ENCODE results near the gene CD52. TPM values are rescaled to one million over a fixed set of nuclear protein-coding genes. Genes with fewer than 3 reads are reported as not detected.
A peak's percentile ranks its signal among the peaks of the same experiment; 100 is the strongest.

CD52 gene
- total and polyA plus RNA-seq, 2 of the 13 experiments (the other 11 are each of a cell fraction or from before 2014, with no cell fraction given), result 0.32 TPM; not detected in 1

DNA sequence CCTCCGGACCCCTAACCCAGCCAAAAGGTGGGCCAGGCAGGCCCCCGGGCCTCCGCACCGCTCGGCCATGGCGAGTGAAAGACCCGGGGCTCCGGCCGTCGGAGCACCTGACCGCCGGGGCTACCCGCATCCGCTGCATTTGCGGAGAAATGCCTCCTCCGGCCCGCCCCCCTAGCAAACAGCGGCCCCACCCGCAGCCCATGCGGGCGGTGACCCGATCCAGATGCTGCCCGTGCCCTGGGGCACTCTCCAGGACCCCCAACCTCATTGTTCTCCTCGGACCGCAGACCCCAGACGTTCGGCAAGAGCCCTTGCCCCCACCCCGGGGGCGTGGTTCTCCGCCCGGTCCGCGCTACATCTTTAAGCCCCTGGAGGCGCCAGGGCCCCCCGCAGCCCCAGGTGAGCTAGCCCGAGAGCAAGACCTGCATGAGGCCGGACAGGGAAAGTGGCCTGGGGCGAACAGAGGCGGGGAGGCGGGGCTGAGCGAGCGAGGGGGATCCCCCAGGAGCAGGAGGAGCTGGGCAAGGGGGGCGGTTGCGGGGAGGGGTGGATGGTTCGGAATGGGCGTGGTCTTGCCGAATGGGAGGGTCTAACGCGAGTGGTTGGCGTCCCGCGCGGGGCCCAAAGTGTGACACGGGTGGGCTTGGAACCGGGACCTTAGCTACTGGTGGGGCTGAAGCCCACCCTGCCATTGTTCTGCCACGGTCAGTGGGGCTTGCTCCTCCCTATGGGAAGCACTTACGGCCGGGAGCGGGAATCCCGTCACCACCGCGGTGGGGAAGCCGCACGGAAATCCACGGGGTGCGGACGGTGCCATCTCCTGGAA, 42.4 kb downstream of the CD52 start:
- BruUV-seq (replicated peaks), result no TSS peak
- Histone ChIP-seq H4K20me1 (ENCODE audit: insufficient read depth, low read length) (no peaks in the 10 kb centered on the region), H2AFZ (ENCODE audit: low read length) (no peak overlapping the region), H3K79me2 (ENCODE audit: insufficient read depth, low read length) (no peaks in the 10 kb centered on the region), H3K9ac (ENCODE audit: insufficient read depth, low read depth, low read length) (no peak overlapping the region), H3K9me3 (ENCODE audit: low read length) (no peaks in the 10 kb centered on the region), H3K4me1 (ENCODE audit: insufficient read depth, low read length) (peaks cover 88% of the 10 kb centered on the region), H3K36me3 (replicated peaks in 1 of 2; ENCODE audit: control insufficient read depth in 1 of 2, insufficient read depth in 2 of 2, low read length in 2 of 2) (no peaks in the 10 kb centered on the region), H3K27ac (ENCODE audit: extremely low read length, insufficient read depth, low read length) (no peak overlapping the region), H3K4me2 (ENCODE audit: low read depth, low read length) (no peak overlapping the region), H3K27me3 (ENCODE audit: control insufficient read depth in 1 of 2, insufficient read depth in 2 of 2, low read length in 2 of 2) (no peaks in the 10 kb centered on the region), H3K4me3 (replicated peaks in 1 of 3; ENCODE audit: insufficient read depth in 1 of 3, low read depth in 2 of 3, low read length in 3 of 3) (no peak overlapping the region)
- ATAC-seq, result no peak
- no peak for FAIRE-seq
- POLR2A ChIA-PET, result interaction anchor here (2.1 to 3.0 kb wide), 2 partner anchors 11 to 80 kb away, joined by 13 to 65 read pairs; partner anchors contain the start of gene SH3BGRL3
- CTCF ChIA-PET (ENCODE audit: low intra/inter-chr PET ratio, low total read pairs), result no interaction called here
- 96% methylated on average over 65 of the region's 67 CpGs for WGBS (ENCODE audit: low lambda C conversion rate)
- DNase-seq (ENCODE audit: low spot score), result no peak
- intact Hi-C loops (cut with micrococcal nuclease; ENCODE audit: unreplicated experiment) (loop anchor here (1.0 kb wide), 1 partner anchor 9 kb away; no protein-coding TSS in a partner anchor), in situ Hi-C loops (cut with HindIII; ENCODE audit: extremely low pct_ligation_motif_present, low pct_unique_long_range_greater_than_20kb) (loop anchor here (5.0 kb wide), 2 partner anchors 38 to 73 kb away; no protein-coding TSS in a partner anchor)
- 0 out of 2 replicates have a peak, but pooled peaks have one; percentile 16 for TF ChIP-seq ZBTB38 (CRISPR knock-in tag; IDR thresholded peaks at IDR 0.05)
- no peak for TF ChIP-seq EP300 (IDR thresholded peaks at IDR 0.05; ENCODE audit: low read depth in 2 of 2, low read length in 2 of 2)
- TF ChIP-seq EP300 (CRISPR knock-in tag; IDR thresholded peaks at IDR 0.05; ENCODE audit: borderline replicate concordance), result no peak

DNA sequence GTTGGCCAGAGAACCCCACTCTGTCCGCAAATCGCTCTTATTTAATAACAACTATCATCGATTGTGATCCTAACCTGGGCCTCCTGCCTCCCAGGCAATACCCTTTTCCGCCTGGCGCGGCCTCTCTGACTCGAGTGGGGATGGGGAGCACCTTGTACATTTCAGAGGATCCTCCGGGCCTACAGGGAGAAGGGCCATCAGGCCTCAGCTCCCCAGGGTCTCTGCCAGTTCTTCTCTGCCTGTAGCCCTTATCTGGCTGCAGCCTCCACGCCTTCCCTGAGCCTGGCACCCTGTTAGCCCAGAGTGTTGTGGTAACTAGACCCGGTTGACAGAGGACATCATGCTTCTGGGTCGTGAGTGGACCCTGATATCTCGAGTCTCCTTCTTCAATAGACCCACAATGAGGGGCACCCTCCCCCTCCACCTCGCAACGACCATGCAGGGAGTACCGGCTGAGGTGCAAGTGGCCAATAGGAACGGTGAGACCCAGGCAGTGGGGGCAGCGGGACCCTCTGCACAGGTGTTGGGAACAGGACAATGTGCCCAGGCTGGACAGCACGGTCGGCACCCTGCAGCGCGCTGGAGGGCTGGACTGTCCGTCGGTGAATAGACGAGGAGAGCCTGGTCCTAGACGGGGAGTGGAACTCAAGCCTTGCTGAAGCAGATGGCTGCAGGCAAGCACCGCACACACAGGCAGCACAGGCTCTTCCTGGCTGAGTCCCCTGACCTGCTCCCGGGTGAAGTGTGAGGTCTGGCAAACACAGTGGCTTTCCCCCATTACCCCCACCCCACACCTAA, 43.2 kb downstream of the CD52 start:
- H3K36me3 ChIP-seq (replicated peaks in 1 of 2; ENCODE audit: control insufficient read depth in 1 of 2, insufficient read depth in 2 of 2, low read length in 2 of 2), result no peaks in the 10 kb centered on the region
- ChIA-PET POLR2A (interaction anchor here (1.9 kb wide), 1 partner anchor 10 kb away, joined by 13 read pairs; no protein-coding TSS in a partner anchor), CTCF (ENCODE audit: low intra/inter-chr PET ratio, low total read pairs) (no interaction called here)
- H3K4me1 ChIP-seq (ENCODE audit: insufficient read depth, low read length), result peaks cover 85% of the 10 kb centered on the region
- WGBS (ENCODE audit: low lambda C conversion rate), result 94% methylated on average over 22 of the region's 27 CpGs
- TF ChIP-seq RELA (CRISPR knock-in tag; IDR thresholded peaks at IDR 0.05) (no peak), ZNF180 (CRISPR knock-in tag; IDR thresholded peaks at IDR 0.05; ENCODE audit: borderline replicate concordance, low read depth) (no peak), RBFOX2 (IDR thresholded peaks at IDR 0.05; ENCODE audit: low read depth, low read length) (no peak), ZBTB38 (CRISPR knock-in tag; IDR thresholded peaks at IDR 0.05) (0 out of 2 replicates have a peak, but pooled peaks have one; percentile 2)
- TF ChIP-seq, protein P1, sequence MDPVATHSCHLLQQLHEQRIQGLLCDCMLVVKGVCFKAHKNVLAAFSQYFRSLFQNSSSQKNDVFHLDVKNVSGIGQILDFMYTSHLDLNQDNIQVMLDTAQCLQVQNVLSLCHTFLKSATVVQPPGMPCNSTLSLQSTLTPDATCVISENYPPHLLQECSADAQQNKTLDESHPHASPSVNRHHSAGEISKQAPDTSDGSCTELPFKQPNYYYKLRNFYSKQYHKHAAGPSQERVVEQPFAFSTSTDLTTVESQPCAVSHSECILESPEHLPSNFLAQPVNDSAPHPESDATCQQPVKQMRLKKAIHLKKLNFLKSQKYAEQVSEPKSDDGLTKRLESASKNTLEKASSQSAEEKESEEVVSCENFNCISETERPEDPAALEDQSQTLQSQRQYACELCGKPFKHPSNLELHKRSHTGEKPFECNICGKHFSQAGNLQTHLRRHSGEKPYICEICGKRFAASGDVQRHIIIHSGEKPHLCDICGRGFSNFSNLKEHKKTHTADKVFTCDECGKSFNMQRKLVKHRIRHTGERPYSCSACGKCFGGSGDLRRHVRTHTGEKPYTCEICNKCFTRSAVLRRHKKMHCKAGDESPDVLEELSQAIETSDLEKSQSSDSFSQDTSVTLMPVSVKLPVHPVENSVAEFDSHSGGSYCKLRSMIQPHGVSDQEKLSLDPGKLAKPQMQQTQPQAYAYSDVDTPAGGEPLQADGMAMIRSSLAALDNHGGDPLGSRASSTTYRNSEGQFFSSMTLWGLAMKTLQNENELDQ (CRISPR knock-in tag; IDR thresholded peaks at IDR 0.05; ENCODE audit: borderline replicate concordance), result no peak
- no peak overlapping the region for H3K4me2 ChIP-seq (ENCODE audit: low read depth, low read length)
- BruUV-seq (replicated peaks), result no TSS peak
- no peaks in the 10 kb centered on the region for H4K20me1 ChIP-seq (ENCODE audit: insufficient read depth, low read length)
- no peaks in the 10 kb centered on the region for H3K79me2 ChIP-seq (ENCODE audit: insufficient read depth, low read length)
- H2AFZ ChIP-seq (ENCODE audit: low read length), result no peak overlapping the region
- intact Hi-C loops (cut with micrococcal nuclease; ENCODE audit: unreplicated experiment) (no loop called here), in situ Hi-C loops (cut with HindIII; ENCODE audit: extremely low pct_ligation_motif_present, low pct_unique_long_range_greater_than_20kb) (loop anchor here (5.0 kb wide), 2 partner anchors 39 to 74 kb away; no protein-coding TSS in a partner anchor)
- H3K27me3 ChIP-seq (ENCODE audit: control insufficient read depth in 1 of 2, insufficient read depth in 2 of 2, low read length in 2 of 2), result no peaks in the 10 kb centered on the region
- no peaks in the 10 kb centered on the region for H3K9me3 ChIP-seq (ENCODE audit: low read length)
- H3K27ac ChIP-seq (ENCODE audit: extremely low read length, insufficient read depth, low read length), result no peak overlapping the region
- ATAC-seq (no peak), FAIRE-seq (no peak), DNase-seq (ENCODE audit: low spot score) (no peak)
- no peak overlapping the region for H3K4me3 ChIP-seq (replicated peaks in 1 of 3; ENCODE audit: insufficient read depth in 1 of 3, low read depth in 2 of 3, low read length in 3 of 3)
- H3K9ac ChIP-seq (ENCODE audit: insufficient read depth, low read depth, low read length), result no peak overlapping the region

Measured in HepG2 (cell line).